ENCODE data around the gene NHEJ1.

NHEJ1 gene

DNA sequence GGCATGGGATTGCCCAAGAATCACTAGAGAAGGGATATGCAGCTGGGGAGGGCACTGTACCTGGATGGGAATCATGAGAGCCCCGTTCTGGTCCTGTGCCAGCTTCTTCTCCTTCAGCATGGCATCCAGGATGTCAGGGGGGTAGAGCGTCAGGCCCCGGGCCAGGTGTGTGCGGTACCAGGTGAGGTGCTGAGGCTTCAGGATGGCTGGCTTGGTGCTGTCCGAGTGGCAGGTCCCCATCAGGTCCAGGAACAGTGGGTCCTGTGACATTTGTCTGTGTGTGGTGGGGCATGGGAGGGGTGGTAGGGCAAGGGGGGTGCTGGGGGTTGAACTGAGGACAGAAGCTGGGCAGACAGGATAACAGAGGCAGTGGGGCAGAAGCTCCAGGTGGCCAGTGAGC lies 132.5 kb downstream of the NHEJ1 start:
- Histone ChIP-seq H3K4me3 (ENCODE audit: low read depth in 1 of 2, low read length in 2 of 2) (no peak overlapping the region), H3K9me3 (ENCODE audit: low read length) (no peaks in the 10 kb centered on the region), H3K27me3 (ENCODE audit: control insufficient read depth in 1 of 2, insufficient read depth in 2 of 2, low read length in 2 of 2) (peaks cover 0 to 26% of the 10 kb centered on the region in 2 donors), H3K36me3 (ENCODE audit: insufficient read depth, low read length) (no peaks in the 10 kb centered on the region), H3K27ac (ENCODE audit: low read depth, low read length) (no peak overlapping the region), H3K9ac (ENCODE audit: low read length) (no peak overlapping the region), H3K4me1 (ENCODE audit: insufficient read depth, low read length) (no peaks in the 10 kb centered on the region)

DNA sequence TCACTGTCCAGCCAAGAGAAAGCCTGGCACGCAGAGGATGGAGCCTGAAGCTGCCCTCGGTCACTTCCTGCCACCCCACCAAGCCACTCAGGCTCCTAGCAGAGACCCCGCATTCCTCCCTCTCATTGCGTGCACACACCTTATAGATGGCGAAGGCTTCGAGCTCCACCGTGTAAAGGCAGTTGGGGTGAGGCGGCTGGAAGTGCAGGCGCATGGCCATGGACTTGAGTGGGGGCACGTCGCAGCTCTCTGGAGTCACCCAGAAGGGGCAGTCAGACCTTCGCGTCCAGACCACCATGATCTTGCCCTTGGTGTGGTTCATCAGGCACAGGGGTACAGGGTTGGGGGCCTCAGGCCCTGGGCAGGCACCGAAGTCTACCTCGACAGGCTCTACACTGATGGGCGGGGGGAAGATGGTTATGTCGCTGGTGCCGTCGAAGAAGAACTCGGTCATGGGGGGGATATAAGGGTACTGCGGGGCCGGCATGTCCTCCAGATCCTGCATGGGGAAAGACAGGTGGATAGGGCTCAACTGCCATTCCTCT lies 133.0 kb downstream of the NHEJ1 start:
- Histone ChIP-seq H3K9ac (ENCODE audit: low read length) (no peak overlapping the region), H3K4me1 (ENCODE audit: insufficient read depth, low read length) (no peaks in the 10 kb centered on the region), H3K4me3 (ENCODE audit: low read depth in 1 of 2, low read length in 2 of 2) (no peak overlapping the region), H3K27me3 (ENCODE audit: control insufficient read depth in 1 of 2, insufficient read depth in 2 of 2, low read length in 2 of 2) (peaks cover 0 to 26% of the 10 kb centered on the region in 2 donors), H3K36me3 (ENCODE audit: insufficient read depth, low read length) (no peaks in the 10 kb centered on the region), H3K9me3 (ENCODE audit: low read length) (no peaks in the 10 kb centered on the region), H3K27ac (ENCODE audit: low read depth, low read length) (no peak overlapping the region)

DNA sequence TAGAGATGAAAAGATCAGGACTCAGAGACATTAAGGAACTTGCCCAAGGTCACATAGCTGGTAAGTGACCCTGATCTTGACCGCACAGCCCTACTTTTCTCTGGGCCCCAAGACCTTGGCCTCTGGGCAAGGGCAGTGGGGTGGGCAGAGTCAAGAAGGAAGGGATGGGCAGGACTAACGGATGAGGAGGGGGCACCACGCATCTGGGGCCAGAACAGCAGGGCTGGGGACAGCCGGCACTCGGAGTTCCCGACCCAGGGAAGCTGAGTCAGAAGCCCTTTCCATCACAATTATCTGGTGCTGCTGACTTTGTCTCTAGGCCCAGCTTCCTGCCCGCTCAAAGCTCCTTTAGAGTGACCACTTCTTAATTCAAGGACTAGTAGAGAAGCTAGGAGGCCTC lies 133.7 kb downstream of the NHEJ1 start:
- Histone ChIP-seq H3K36me3 (ENCODE audit: insufficient read depth, low read length) (no peaks in the 10 kb centered on the region), H3K27ac (ENCODE audit: low read depth, low read length) (no peak overlapping the region), H3K9me3 (ENCODE audit: low read length) (no peaks in the 10 kb centered on the region), H3K9ac (ENCODE audit: low read length) (no peak overlapping the region), H3K4me3 (ENCODE audit: low read depth in 1 of 2, low read length in 2 of 2) (no peak overlapping the region), H3K4me1 (ENCODE audit: insufficient read depth, low read length) (no peaks in the 10 kb centered on the region), H3K27me3 (ENCODE audit: control insufficient read depth in 1 of 2, insufficient read depth in 2 of 2, low read length in 2 of 2) (peaks cover 0 to 26% of the 10 kb centered on the region in 2 donors)

DNA sequence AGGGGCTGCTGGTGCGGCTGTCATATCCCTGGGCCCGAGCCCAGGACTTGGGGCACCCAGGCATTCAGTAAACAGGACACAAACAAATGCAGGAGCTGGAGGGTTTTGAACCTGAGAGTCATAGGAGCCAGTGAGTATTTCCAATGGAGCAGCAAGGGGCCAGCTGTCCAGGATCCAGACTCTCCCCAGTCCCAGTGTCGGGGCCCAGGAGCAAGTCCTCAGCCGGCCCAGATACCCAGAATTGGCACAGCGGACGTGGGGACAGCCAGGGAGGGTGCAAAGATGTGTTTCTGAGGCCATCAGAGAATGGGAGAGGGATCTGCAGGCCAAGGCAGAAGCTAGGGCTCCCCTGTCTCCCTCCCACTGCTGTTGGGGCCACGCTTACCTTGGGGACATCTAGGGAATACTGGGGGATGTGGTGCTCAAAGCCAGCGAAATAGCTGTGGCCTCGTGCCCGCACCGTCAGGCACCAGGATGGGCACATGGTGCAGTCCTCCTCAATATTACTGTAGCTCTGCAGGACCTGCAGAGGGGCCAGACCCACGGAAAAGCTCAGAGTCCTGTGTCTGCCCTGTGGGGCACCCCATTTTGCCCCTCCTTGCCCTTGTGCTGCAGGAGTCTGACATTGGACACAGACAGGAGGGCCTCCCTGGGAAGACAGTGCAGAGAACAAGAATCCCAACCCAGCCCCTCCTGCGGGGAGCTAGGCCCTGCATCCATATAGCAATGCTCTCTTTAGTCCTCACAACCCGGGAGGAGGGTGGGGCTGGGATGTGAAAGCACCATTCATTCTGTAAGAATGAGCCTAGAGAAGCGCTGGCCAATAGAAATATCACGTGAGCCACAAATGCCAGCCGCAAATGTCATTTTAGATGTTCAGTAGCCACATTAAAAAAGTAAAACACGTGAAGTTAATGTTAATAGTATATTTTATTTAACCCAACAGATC lies 134.7 kb downstream of the NHEJ1 start:
- no peaks in the 10 kb centered on the region for H3K36me3 ChIP-seq (ENCODE audit: insufficient read depth, low read length)
- no peak overlapping the region for H3K9ac ChIP-seq (ENCODE audit: low read length)
- no peak overlapping the region for H3K27ac ChIP-seq (ENCODE audit: low read depth, low read length)
- peaks cover 0 to 20% of the 10 kb centered on the region in 2 donors for H3K27me3 ChIP-seq (ENCODE audit: control insufficient read depth in 1 of 2, insufficient read depth in 2 of 2, low read length in 2 of 2)
- H3K4me3 ChIP-seq (ENCODE audit: low read depth in 1 of 2, low read length in 2 of 2): no peak overlapping the region
- H3K9me3 ChIP-seq (ENCODE audit: low read length): no peaks in the 10 kb centered on the region
- H3K4me1 ChIP-seq (ENCODE audit: insufficient read depth, low read length): no peaks in the 10 kb centered on the region
